GM19043 (cell line): Measurements from ENCODE around the gene IRF6.
A peak's percentile ranks its signal among the peaks of the same experiment; 100 is the strongest.

Experiments used
- ATAC-seq: cut with Tn5 transposase; IDR thresholded peaks from one replicate; pipeline ENCODE4 v1.9.1; 2021; ENCODE audit warnings: low read depth; ENCODE audit not compliant: unreplicated experiment

Gene IRF6

GRCh38 chr1:209805875-209806760 is at the start of gene IRF6:
Gene IRF6 (minus strand): TSS chr1:209806142. CDS start chr1:209801413, 4,729 bp downstream.
- peak; percentile 95 for ATAC-seq

- ATAC-seq: no peak
Observed at GRCh38 chr1:209855623-209856022, 49.7 kb upstream of the IRF6 start.

GRCh38 chr1:209855006-209855405 is 49.1 kb upstream of the IRF6 start:
- ATAC-seq: no peak

- no peak for ATAC-seq
Observed at GRCh38 chr1:209854196-209854595, 48.3 kb upstream of the IRF6 start.

GRCh38 chr1:209853676-209854075 is 47.7 kb upstream of the IRF6 start:
- no peak for ATAC-seq

GRCh38 chr1:209850342-209850979 is 44.5 kb upstream of the IRF6 start:
- ATAC-seq: peak; percentile 53

GRCh38 chr1:209849388-209849787 is 43.4 kb upstream of the IRF6 start:
- ATAC-seq: no peak

GRCh38 chr1:209845408-209845725 is 39.4 kb upstream of the IRF6 start:
- no peak for ATAC-seq

- ATAC-seq: no peak
Observed at GRCh38 chr1:209844695-209845407, 38.9 kb upstream of the IRF6 start.

- no peak for ATAC-seq
Observed at GRCh38 chr1:209840611-209841010, 34.7 kb upstream of the IRF6 start.

GRCh38 chr1:209839875-209840546 is 34.1 kb upstream of the IRF6 start:
- ATAC-seq: no peak

- ATAC-seq: no peak
Observed at GRCh38 chr1:209838537-209838936, 32.6 kb upstream of the IRF6 start.

GRCh38 chr1:209837671-209838070 is 31.7 kb upstream of the IRF6 start:
- no peak for ATAC-seq

GRCh38 chr1:209835782-209836298 is 29.9 kb upstream of the IRF6 start:
- ATAC-seq: no peak

GRCh38 chr1:209831615-209832014 is 25.7 kb upstream of the IRF6 start:
- ATAC-seq: no peak

GRCh38 chr1:209830722-209831121 is 24.8 kb upstream of the IRF6 start:
- no peak for ATAC-seq

- ATAC-seq: no peak
Observed at GRCh38 chr1:209829716-209830115, 23.8 kb upstream of the IRF6 start.

GRCh38 chr1:209827384-209828262 is 21.7 kb upstream of the IRF6 start, which contains the start of gene UTP25:
Gene UTP25 (plus strand): TSS chr1:209827972. CDS start chr1:209828064, 92 bp downstream.
- ATAC-seq: peak; percentile 87

- no peak for ATAC-seq
Observed at GRCh38 chr1:209825591-209826434, 19.9 kb upstream of the IRF6 start.
